Keratinocyte (primary cell): ENCODE results near the gene CCDC102A. TPM values are rescaled to one million over a fixed set of nuclear protein-coding genes. Genes with fewer than 3 reads are reported as not detected.
A peak's percentile ranks its signal among the peaks of the same experiment; 100 is the strongest.

Experiments used
- DNase-seq: peaks from one replicate; pipeline ENCODE4 v3.0.0-alpha.2; 2011; ENCODE audit warnings: low read depth, missing footprints, low spot score
- FAIRE-seq: peaks from 2 replicates; lab custom pipeline; 2011; peaks lifted over from hg19 to GRCh38; lab: Jason Lieb, UNC
- H2AFZ ChIP-seq: 2 replicates; pipeline ENCODE4 v1.6.0; 2012; ENCODE audit warnings: low read length, control low read depth, inconsistent platforms; ENCODE audit not compliant: control insufficient read depth
- H3K27ac ChIP-seq: 2 replicates; pipeline ENCODE4 v1.5.1; 2011; ENCODE audit warnings: low read length; ENCODE audit not compliant: control insufficient read depth, insufficient read depth
- H3K27me3 ChIP-seq: 3 replicates; pipeline ENCODE4 v1.6.0; 2011; ENCODE audit warnings: low read length; ENCODE audit not compliant: control insufficient read depth, insufficient read depth; ENCODE audit errors: extremely low read depth
- H3K36me3 ChIP-seq, 2 experiments: 2 replicates in 1 of 2; 3 replicates in 1 of 2; pipeline ENCODE4 v1.5.1; 2011; ENCODE audit warnings: low read length in 2 of 2, mild to moderate bottlenecking in 1 of 2; ENCODE audit not compliant: control insufficient read depth in 2 of 2, insufficient read depth in 2 of 2; ENCODE audit errors: extremely low read depth in 1 of 2
- H3K4me1 ChIP-seq: 3 replicates; pipeline ENCODE4 v1.5.1; 2011; ENCODE audit warnings: low read length; ENCODE audit not compliant: control insufficient read depth, insufficient read depth; ENCODE audit errors: extremely low read depth
- H3K4me2 ChIP-seq: 3 replicates; pipeline ENCODE4 v1.6.0; 2011; ENCODE audit warnings: low read depth, low read length; ENCODE audit not compliant: control insufficient read depth, insufficient read depth; ENCODE audit errors: extremely low read depth
- H3K4me3 ChIP-seq, 3 experiments: fragments of 200-600 bp in 1 of 3; sonication (generic) in 1 of 3; 2 replicates in 2 of 3; 3 replicates in 1 of 3; pipeline ENCODE4 v1.5.1; 2011 to 2016; ENCODE audit warnings: low read length in 3 of 3, mild to moderate bottlenecking in 3 of 3, control low read depth in 2 of 3, inconsistent platforms in 1 of 3, low read depth in 1 of 3, mixed read lengths in 1 of 3, mixed run types in 1 of 3, moderate library complexity in 1 of 3; ENCODE audit not compliant: control insufficient read depth in 2 of 3, insufficient read depth in 2 of 3; ENCODE audit errors: extremely low read depth in 1 of 3
- H3K79me2 ChIP-seq: 2 replicates; pipeline ENCODE4 v1.6.0; 2012; ENCODE audit warnings: low read length; ENCODE audit not compliant: control insufficient read depth, insufficient read depth
- H3K9ac ChIP-seq: 3 replicates; pipeline ENCODE4 v1.6.0; 2011; ENCODE audit warnings: low read length; ENCODE audit not compliant: control insufficient read depth, insufficient read depth; ENCODE audit errors: extremely low read depth
- H3K9me1 ChIP-seq: 3 replicates; pipeline ENCODE4 v1.6.0; 2011; ENCODE audit warnings: low read length; ENCODE audit not compliant: control insufficient read depth, insufficient read depth; ENCODE audit errors: extremely low read depth
- H3K9me3 ChIP-seq: 2 replicates; pipeline ENCODE4 v1.5.1; 2012; ENCODE audit warnings: low read depth, low read length; ENCODE audit not compliant: control insufficient read depth
- H4K20me1 ChIP-seq: 3 replicates; pipeline ENCODE4 v1.6.0; 2011; ENCODE audit warnings: low read length; ENCODE audit not compliant: control insufficient read depth, insufficient read depth; ENCODE audit errors: extremely low read depth
- CTCF ChIP-seq, 3 experiments: IDR thresholded peaks in 1 of 3; conservative IDR thresholded peaks in 1 of 3; optimal IDR thresholded peaks in 1 of 3; 2 replicates in 2 of 3; 3 replicates in 1 of 3; pipeline versions ENCODE3 to v1.5.1; 2011; ENCODE audit warnings: low read length in 3 of 3, mild to moderate bottlenecking in 3 of 3, moderate library complexity in 2 of 3, control low read depth in 1 of 3, inconsistent platforms in 1 of 3; ENCODE audit not compliant: insufficient read depth in 2 of 3; ENCODE audit errors: extremely low read depth in 1 of 3
- EZH2 ChIP-seq: IDR thresholded peaks from one replicate; pipeline ENCODE4 v1.6.1; 2012; ENCODE audit warnings: inconsistent platforms, mild to moderate bottlenecking, low read length, moderate library complexity
- dilution Hi-C: fragments of 300-500 bp; cut with MboI; formaldehyde crosslinking; loops from one replicate; pipeline ENCODE4 v1.7.0; 2020; ENCODE audit warnings: low sequenced_read_pairs; ENCODE audit not compliant: extremely low pct_ligation_motif_present
- polyA plus RNA-seq, 5 experiments: library from polyadenylated mRNA; depleted of rRNA in 3 of 5; stranded (reverse) in 3 of 5; stranded (forward) in 1 of 5; unstranded in 1 of 5; fragments of >200 nt; gene quantifications; 1 replicate in 1 of 5; 2 replicates in 3 of 5; 3 replicates in 1 of 5; pipeline versions ENCODE4 v1.2.1 to v1.2.3, GENCODE V29; 2011 to 2012; ENCODE audit warnings: missing spikeins in 2 of 5, low read depth in 1 of 5, low replicate concordance in 1 of 5

Gene CCDC102A
- polyA plus RNA-seq, 1 donor (not counting 4 experiments of a cell fraction or from before 2014, with no cell fraction given), result 2.2 TPM

GRCh38 chr16:57516176-57516725, 20.1 kb downstream of the CCDC102A start:
- Histone ChIP-seq H3K36me3 (peaks cover 0 to 2% of the 10 kb centered on the region in 2 experiments), H3K9me3 (no peaks in the 10 kb centered on the region), H3K4me1 (no peaks in the 10 kb centered on the region), H3K79me2 (no peaks in the 10 kb centered on the region), H3K4me2 (no peak overlapping the region), H3K9ac (no peak overlapping the region), H2AFZ (no peak overlapping the region), H3K27ac (no peak overlapping the region), H3K4me3 (no peak overlapping the region), H3K27me3 (no peaks in the 10 kb centered on the region), H3K9me1 (no peaks in the 10 kb centered on the region), H4K20me1 (no peaks in the 10 kb centered on the region)
- dilution Hi-C loops, result no loop called here
- DNase-seq, result no peak
- TF ChIP-seq EZH2 (no peak), CTCF (optimal IDR thresholded peaks at IDR 0.05 in 1 of 3, IDR thresholded peaks at IDR 0.05 in 1 of 3, conservative IDR thresholded peaks at IDR 0.05 in 1 of 3; ENCODE audit: extremely low read depth in 1 of 3, insufficient read depth in 2 of 3, low read length in 3 of 3) (peak in 1 of 3 experiments; percentile 13)
- no peak for FAIRE-seq

- H3K9ac ChIP-seq, result no peak overlapping the region
- H3K4me2 ChIP-seq, result no peak overlapping the region
- no peaks in the 10 kb centered on the region for H3K9me1 ChIP-seq
- no peak for FAIRE-seq
- dilution Hi-C loops, result no loop called here
- no peaks in the 10 kb centered on the region for H4K20me1 ChIP-seq
- no peaks in the 10 kb centered on the region for H3K27me3 ChIP-seq
- peaks cover 0 to 2% of the 10 kb centered on the region in 2 experiments for H3K36me3 ChIP-seq
- H3K4me3 ChIP-seq, result no peak overlapping the region
- TF ChIP-seq EZH2, result no peak
- TF ChIP-seq CTCF (optimal IDR thresholded peaks at IDR 0.05 in 1 of 3, IDR thresholded peaks at IDR 0.05 in 1 of 3, conservative IDR thresholded peaks at IDR 0.05 in 1 of 3; ENCODE audit: extremely low read depth in 1 of 3, insufficient read depth in 2 of 3, low read length in 3 of 3), result no peak
- no peaks in the 10 kb centered on the region for H3K4me1 ChIP-seq
- no peak overlapping the region for H2AFZ ChIP-seq
- H3K79me2 ChIP-seq, result no peaks in the 10 kb centered on the region
- H3K27ac ChIP-seq, result no peak overlapping the region
- H3K9me3 ChIP-seq, result no peaks in the 10 kb centered on the region
- no peak for DNase-seq
These were observed 21.4 kb downstream of the CCDC102A start for GRCh38 chr16:57514791-57515600.
